Activated naive CD8-positive, alpha-beta T cell treated with anti-CD3 and anti-CD28 coated beads, Interleukin-2, amount 50 U/mL, for 16 hours (primary cell): Measurements from ENCODE around the gene CCDC121.

Experiments used
- DNase-seq: peaks from one replicate; pipeline ENCODE4 v3.0.0-alpha.2; 2020; ENCODE audit warnings: low read depth, low spot score

The CCDC121 gene

GRCh38 chr2:27582129-27582694 is 46.6 kb downstream of the CCDC121 start:
- no peak for DNase-seq

- DNase-seq = no peak
Observed at GRCh38 chr2:27581417-27582128, 47.2 kb downstream of the CCDC121 start.
